Hematopoietic multipotent progenitor cell treated with erythropoietin and hydrocortisone succinate and interleukin-3 and kit ligand, for 4 days (in vitro differentiated cells): ENCODE measurements around the gene B3GAT1.

Experiments
- DNase-seq: peaks from one replicate; pipeline ENCODE4 v3.0.0-alpha.2; 2015

The B3GAT1 gene

DNA sequence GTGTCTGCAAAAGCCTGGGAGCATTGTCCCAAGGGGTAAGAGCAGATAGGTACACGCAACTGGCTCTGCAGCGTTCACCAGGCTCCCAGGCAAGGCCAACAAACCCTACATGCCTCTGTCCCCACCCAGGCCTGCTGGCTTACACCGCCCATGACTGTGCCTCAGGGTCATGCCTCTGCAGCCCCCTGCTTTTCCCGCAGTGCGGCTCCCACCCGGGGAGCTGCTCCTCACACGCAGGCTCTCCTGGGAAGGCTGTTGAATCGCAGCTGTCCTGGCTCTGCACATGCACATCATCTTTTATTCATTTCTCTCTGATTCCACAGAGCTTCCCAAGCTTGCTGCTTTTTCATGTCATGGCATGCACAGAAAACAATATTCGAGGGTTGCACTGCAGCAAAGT lies 29.2 kb upstream of the B3GAT1 start:
- DNase-seq, result no peak

- no peak for DNase-seq
Measured at GRCh38 chr11:134440851-134441250, 28.8 kb upstream of the B3GAT1 start.

GRCh38 chr11:134438542-134439537 lies 26.8 kb upstream of the B3GAT1 start:
- DNase-seq, result no peak

- DNase-seq, result no peak
Measured at GRCh38 chr11:134437821-134438220, 25.8 kb upstream of the B3GAT1 start.

GRCh38 chr11:134436781-134437180 lies 24.7 kb upstream of the B3GAT1 start:
- no peak for DNase-seq

- no peak for DNase-seq
Measured at GRCh38 chr11:134433806-134434205, 21.8 kb upstream of the B3GAT1 start.

GRCh38 chr11:134433251-134433650 lies 21.2 kb upstream of the B3GAT1 start:
- DNase-seq, result no peak

DNA sequence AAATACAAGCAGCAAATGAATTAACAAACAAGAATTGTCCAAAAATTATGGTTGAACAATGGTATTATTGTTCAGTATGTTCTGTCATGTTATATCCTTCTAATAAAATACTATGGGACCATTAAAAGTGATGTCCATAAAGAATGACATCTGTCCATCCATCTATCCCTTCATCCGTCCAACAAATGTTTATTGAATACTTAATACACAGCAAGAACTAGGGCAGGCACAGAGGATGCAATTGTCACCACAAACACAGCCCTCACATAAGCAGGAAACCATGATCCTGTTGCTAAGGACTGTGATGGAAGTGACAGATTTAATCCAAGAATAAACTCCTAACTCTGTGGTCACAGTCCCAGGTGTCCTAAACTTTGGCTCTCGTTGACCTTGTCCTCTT lies 20.7 kb upstream of the B3GAT1 start:
- no peak for DNase-seq

GRCh38 chr11:134429106-134429505 lies 17.1 kb upstream of the B3GAT1 start:
- no peak for DNase-seq

DNA sequence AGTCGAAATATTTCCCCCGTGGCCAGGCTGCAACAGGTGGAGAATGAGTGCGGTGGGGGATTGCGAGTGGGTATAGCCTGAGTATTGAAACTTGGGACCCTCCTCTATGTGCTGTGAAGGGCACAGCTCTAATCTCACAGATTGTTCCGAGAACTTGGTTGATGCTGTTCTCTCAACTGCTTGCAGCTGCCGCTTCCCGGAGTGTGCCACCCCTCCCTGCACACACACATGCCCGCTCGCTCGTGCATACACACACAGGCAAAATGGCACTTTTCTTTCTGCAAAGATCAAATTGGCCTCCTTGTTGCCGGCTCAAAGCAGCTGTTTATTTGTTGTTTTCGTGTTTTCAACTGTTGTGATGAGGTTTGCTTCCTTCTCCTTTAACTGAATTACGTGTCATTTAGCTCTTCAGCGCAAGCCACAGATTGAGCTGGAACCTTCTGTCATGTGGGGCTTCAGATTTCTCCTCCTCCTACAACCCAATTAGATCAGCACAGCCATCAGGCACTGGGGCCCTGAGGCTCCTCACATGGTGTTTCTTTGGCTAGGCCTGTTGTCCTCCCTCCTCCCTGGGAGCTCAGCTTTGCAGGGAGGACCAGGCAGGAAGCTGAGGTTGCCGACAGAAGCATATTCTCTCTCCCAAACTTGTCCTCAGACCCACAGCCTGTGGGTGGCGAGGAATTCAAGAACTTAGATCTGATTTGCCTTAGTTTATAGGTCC lies 13.9 kb upstream of the B3GAT1 start:
- DNase-seq, result no peak

GRCh38 chr11:134425413-134425812 lies 13.4 kb upstream of the B3GAT1 start:
- no peak for DNase-seq

DNA sequence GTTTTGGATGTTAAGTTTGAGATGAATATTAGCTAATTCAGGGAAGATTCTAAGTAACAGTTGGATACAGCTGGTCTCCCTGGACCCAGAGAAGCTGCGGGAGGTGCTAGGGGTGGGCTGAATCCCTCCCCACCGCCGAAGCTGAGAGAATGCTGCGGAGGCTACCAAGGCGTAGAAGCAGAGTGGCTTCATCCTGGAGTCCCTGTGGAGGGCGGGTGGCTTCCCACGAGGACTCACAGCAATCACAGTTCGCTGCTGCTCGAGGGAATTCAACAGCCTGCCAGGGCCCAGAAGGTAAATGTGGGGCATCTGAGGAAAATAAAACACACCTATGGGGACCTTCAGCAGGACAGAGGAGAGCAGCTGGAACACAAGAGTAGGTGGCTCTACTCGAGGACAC lies 11.1 kb upstream of the B3GAT1 start:
- no peak for DNase-seq

GRCh38 chr11:134417871-134418840 lies 6.1 kb upstream of the B3GAT1 start:
- peak; percentile 32 for DNase-seq

DNA sequence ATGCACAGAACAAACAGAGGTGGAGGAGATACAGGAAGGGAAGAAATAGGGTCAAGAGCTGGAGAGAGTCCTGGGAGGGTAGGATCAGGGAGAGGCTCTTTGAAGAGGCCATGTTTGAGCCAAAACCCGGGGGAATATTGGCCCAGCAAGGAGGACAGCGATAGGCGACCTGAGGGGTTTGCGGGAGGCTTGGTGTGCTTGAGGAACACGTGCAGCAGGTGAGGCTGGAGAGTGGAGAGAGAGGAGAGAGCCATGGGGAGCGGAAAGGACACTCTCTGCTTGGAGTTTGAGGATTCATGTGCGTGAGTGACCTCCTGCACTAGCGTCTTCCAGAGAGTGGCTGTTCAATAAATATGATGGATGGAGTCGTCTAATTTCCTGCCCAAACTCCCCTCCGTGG lies 4.7 kb upstream of the B3GAT1 start:
- no peak for DNase-seq

DNA sequence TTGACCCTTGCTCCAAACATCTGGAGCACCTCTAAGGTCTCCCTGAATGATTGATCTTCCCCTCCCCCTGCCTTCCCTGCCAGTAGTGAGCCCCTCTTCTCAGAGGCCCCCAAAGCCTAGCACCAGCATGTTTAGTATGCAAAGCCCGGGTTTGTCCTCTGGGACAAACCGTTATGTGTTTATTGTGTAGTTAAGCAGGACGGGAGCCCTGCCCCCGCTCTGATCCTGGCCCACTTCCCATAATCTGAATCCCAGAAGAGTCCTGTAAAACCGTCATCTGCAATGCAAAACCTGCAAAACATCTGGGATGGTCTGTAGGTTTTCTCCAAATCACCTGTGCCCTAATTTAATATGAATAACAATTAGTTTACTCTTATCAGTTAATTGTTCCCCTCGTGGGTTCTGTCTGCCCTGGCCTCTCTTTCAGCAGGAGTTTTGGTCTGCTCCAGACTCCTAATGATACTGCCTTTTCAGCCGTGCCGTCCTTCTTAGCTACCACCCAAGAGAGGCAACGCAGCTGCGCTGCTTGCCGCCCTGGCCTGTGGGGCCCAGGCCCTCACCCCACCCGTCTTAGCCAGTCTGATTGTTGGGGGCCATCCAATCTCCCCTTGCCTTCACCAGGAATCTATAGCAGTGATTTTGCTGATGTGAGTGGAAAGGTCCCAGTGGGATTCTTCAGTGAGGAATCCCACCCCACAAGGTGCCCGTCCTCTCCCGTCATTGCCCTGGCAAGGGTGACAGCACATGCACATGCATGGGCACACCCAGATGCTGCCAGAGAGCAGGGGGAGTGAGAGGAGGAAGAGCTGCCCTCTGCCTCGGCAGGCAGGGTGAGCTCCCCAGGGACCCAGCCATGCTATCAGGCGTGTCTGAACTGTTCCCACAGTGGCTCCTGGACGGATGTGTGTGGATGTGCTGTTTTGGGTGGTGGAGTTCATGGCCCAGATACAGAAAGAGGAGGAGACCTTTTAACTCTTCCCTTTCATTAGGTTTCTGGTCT lies 3.0 kb upstream of the B3GAT1 start:
- DNase-seq, result no peak

- no peak for DNase-seq
Measured at GRCh38 chr11:134413826-134414731, 2.0 kb upstream of the B3GAT1 start.

DNA sequence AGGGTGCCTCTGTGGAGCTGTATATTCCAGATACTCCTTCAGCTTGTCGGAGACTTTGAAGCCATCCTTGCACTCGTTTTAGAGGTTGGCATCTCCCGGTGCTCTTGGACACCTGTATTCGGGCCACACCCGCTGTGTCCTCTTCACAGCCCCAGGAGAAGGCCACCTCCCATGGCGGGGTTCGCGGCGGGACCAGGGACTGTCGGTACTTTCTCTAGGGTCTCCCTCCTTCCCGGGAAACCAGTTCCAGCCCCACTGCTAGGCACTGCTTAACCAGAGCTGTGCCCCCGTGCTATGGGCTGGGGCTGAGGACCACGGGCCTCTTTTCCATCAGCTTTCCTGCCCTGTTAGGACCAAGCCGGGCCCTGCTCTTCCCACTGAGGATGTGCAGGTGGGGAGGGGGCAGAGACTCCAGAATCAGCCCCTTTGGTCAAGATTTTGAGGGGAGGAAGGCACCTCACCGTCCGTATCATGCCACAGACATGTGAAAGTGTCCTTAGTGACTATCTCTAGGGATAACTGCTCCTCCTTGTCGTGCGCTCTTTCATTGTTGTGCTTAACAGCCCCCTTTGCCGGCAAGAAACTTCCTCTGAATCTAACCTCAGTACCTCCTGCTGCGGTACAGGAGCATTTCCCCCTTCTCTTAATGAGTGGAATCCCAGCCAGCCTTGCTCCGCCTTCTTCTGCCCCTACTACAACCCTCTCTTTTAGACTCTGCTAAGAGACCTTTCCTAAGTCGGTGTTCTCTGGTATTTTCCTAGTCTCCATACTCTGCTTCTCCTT lies 1.2 kb upstream of the B3GAT1 start:
- no peak for DNase-seq

- DNase-seq, result no peak
Measured at GRCh38 chr11:134410766-134411165, 1.3 kb downstream of the B3GAT1 start.
